OCI-LY1 (cell line): ENCODE measurements around the gene SSTR5.

Experiments
- H2AFZ ChIP-seq: fragments of 200-600 bp; sonication (generic), shearing (Covaris generic); 2 replicates; pipeline ENCODE4 v1.6.0; 2014; ENCODE audit warnings: antibody characterized with exemption, mild to moderate bottlenecking, low read length
- H3F3A ChIP-seq: fragments of 200-600 bp; sonication (generic), shearing (Covaris generic); 2 replicates; pipeline ENCODE4 v1.6.0; 2014; ENCODE audit warnings: mild to moderate bottlenecking, antibody characterized with exemption, low read length, moderate library complexity; ENCODE audit not compliant: insufficient read depth
- H3K27ac ChIP-seq: fragments of 200-600 bp; sonication (generic); 2 replicates; pipeline ENCODE4 v1.5.1; 2014; ENCODE audit warnings: low read length, mixed run types, mild to moderate bottlenecking, low read depth; ENCODE audit not compliant: poor library complexity, severe bottlenecking
- H3K27me3 ChIP-seq: fragments of 200-600 bp; sonication (generic); 2 replicates; pipeline ENCODE4 v1.6.0; 2014; ENCODE audit warnings: antibody characterized with exemption, mild to moderate bottlenecking, low read length, moderate library complexity; ENCODE audit not compliant: insufficient read depth
- H3K36me3 ChIP-seq: fragments of 200-600 bp; sonication (generic); 2 replicates; pipeline ENCODE4 v1.6.1; 2014; ENCODE audit warnings: mild to moderate bottlenecking, antibody characterized with exemption, low read length, moderate library complexity, mixed read lengths; ENCODE audit not compliant: insufficient read depth
- H3K4me1 ChIP-seq: fragments of 200-600 bp; sonication (generic); 2 replicates; pipeline ENCODE4 v1.5.1; 2014; ENCODE audit warnings: mild to moderate bottlenecking, low read length, moderate library complexity; ENCODE audit not compliant: insufficient read depth, severe bottlenecking
- H3K4me2 ChIP-seq: fragments of 200-600 bp; sonication (generic), shearing (Covaris generic); 2 replicates; pipeline ENCODE4 v1.6.1; 2014; ENCODE audit warnings: low read length
- H3K4me3 ChIP-seq: fragments of 200-600 bp; sonication (generic); 2 replicates; pipeline ENCODE4 v1.5.1; 2014; ENCODE audit warnings: low read length, low read depth, mild to moderate bottlenecking, mixed read lengths; ENCODE audit not compliant: poor library complexity, severe bottlenecking
- H3K79me2 ChIP-seq: fragments of 200-600 bp; shearing (Covaris generic); 2 replicates; pipeline ENCODE4 v1.6.1; 2016; ENCODE audit warnings: mixed run types, low read length, mixed read lengths; ENCODE audit not compliant: insufficient read depth
- H3K9ac ChIP-seq: fragments of 200-600 bp; sonication (generic), shearing (Covaris generic); 2 replicates; pipeline ENCODE4 v1.6.1; 2014; ENCODE audit warnings: mild to moderate bottlenecking, low read length, mixed read lengths
- H3K9me2 ChIP-seq: fragments of 200-600 bp; sonication (generic), shearing (Covaris generic); 2 replicates; pipeline ENCODE4 v1.6.1; 2014; ENCODE audit warnings: low read depth, mild to moderate bottlenecking, low read length, mixed read lengths
- H3K9me3 ChIP-seq: fragments of 200-600 bp; shearing (Covaris generic); 2 replicates; pipeline ENCODE4 v1.6.1; 2014; ENCODE audit warnings: low read length, mixed read lengths
- H4K20me1 ChIP-seq: fragments of 200-600 bp; sonication (generic), shearing (Covaris generic); 2 replicates; pipeline ENCODE4 v1.6.0; 2016; ENCODE audit warnings: mild to moderate bottlenecking, low read length; ENCODE audit not compliant: insufficient read depth
- EZH2 ChIP-seq: fragments of 200-600 bp; sonication (generic), shearing (Covaris generic); IDR thresholded peaks from 2 replicates; pipeline ENCODE4 v1.8.0; 2017; ENCODE audit warnings: borderline replicate concordance, mixed run types, mild to moderate bottlenecking, antibody characterized with exemption, low read length, moderate library complexity, mixed read lengths
- TF ChIP-seq, protein P1 (sequence below): fragments of 200-600 bp; sonication (generic), shearing (Covaris generic); IDR thresholded peaks from 2 replicates; pipeline ENCODE4 v1.5.1; 2017; ENCODE audit warnings: mild to moderate bottlenecking, antibody characterized with exemption, low read length, moderate library complexity, mixed read lengths

SSTR5 gene

DNA sequence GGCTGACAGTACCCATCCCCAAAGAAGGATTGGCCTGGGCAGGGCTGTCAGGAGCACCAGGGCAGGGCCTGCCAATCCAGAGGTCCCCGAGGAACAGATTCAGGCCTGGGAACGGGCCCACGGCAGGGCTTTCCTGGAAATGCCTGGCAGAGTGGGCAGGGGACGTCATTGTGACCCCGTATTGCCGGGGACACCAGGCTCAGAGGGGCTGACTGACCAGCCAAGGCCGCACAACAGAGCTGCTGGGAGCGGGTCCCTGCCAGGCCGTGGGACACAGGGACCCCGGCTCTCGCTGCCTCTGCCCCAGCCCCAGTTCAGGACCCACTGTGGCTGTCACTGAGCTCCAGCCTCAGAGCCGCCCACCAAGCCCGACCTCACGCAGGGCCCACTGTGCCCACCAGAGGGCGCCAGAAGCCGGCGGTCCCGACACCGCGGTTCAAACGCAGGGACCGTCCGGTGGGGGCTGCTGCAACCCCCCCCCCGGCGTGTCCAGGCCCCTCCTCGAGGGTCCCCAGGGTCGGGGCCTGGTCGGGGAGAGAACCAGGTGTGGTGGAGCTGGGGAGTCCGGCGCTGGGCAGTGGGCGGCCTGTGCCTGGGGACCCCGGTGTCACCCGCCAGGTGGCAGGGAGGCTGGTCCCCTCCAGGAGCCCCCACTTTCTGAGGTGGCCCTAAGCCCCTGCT, 15.2 kb upstream of the SSTR5 start:
- Histone ChIP-seq H2AFZ (no peak overlapping the region), H3K27me3 (no peaks in the 10 kb centered on the region; the same call in 1 of the 2 replicates), H3F3A (no peaks in the 10 kb centered on the region), H3K9me2 (no peaks in the 10 kb centered on the region), H3K9ac (no peak overlapping the region), H3K9me3 (no peaks in the 10 kb centered on the region), H3K79me2 (no peaks in the 10 kb centered on the region), H4K20me1 (no peaks in the 10 kb centered on the region), H3K4me3 (no peak overlapping the region), H3K27ac (no peak overlapping the region), H3K4me1 (no peaks in the 10 kb centered on the region), H3K4me2 (no peak overlapping the region), H3K36me3 (no peaks in the 10 kb centered on the region)
- no peak for TF ChIP-seq EZH2
- TF ChIP-seq, protein P1, sequence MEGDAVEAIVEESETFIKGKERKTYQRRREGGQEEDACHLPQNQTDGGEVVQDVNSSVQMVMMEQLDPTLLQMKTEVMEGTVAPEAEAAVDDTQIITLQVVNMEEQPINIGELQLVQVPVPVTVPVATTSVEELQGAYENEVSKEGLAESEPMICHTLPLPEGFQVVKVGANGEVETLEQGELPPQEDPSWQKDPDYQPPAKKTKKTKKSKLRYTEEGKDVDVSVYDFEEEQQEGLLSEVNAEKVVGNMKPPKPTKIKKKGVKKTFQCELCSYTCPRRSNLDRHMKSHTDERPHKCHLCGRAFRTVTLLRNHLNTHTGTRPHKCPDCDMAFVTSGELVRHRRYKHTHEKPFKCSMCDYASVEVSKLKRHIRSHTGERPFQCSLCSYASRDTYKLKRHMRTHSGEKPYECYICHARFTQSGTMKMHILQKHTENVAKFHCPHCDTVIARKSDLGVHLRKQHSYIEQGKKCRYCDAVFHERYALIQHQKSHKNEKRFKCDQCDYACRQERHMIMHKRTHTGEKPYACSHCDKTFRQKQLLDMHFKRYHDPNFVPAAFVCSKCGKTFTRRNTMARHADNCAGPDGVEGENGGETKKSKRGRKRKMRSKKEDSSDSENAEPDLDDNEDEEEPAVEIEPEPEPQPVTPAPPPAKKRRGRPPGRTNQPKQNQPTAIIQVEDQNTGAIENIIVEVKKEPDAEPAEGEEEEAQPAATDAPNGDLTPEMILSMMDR, result peak; percentile 82

DNA sequence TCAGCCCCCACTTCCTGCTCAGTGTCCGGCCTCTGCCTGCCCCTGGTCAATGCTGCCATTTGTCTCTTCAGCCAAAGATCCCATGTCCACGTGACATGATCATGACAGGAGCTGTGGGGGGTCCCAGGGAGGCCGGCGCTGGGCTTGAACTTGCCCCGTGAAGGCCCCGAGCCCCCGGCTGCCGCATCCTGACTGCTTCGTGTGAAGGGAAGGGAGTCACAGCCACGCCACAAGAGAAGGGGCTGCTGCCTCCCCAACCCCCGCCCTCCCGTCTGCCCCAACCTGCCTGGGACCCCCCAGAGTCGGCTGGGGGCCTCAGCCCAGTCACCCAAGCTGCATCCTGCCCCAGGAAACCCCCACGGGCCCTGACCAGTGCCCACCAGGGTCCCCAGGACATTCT, 14.3 kb upstream of the SSTR5 start:
- no peaks in the 10 kb centered on the region for H3F3A ChIP-seq
- no peak overlapping the region for H3K4me2 ChIP-seq
- TF ChIP-seq EZH2, result no peak
- TF ChIP-seq, protein P1, result no peak
- no peak overlapping the region for H3K9ac ChIP-seq
- no peaks in the 10 kb centered on the region; the same call in 1 of the 2 replicates for H3K27me3 ChIP-seq
- H3K9me3 ChIP-seq, result no peaks in the 10 kb centered on the region
- no peak overlapping the region for H3K27ac ChIP-seq
- no peak overlapping the region for H2AFZ ChIP-seq
- no peaks in the 10 kb centered on the region for H3K9me2 ChIP-seq
- no peaks in the 10 kb centered on the region for H4K20me1 ChIP-seq
- no peaks in the 10 kb centered on the region for H3K79me2 ChIP-seq
- no peak overlapping the region for H3K4me3 ChIP-seq
- no peaks in the 10 kb centered on the region for H3K36me3 ChIP-seq
- H3K4me1 ChIP-seq, result no peaks in the 10 kb centered on the region

DNA sequence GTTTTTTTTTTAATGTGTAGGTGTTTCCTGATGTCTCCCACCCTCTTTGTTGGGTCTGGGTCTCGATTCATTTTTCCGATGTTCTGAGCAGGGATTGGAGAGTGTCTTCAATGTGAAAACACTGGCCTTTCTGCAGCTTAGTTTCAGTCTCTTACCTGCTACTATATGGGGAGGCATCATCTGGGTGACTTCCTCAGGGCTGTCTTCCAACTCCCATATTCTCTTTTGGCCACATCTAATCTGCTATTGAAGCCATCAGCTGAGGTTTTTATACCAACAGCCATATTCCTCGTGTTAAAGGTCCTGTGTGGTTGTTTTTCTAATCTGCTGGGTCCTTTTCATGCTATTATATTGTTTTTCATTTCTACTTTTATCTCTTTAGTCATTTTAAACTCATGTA, 13.2 kb upstream of the SSTR5 start:
- H3K27ac ChIP-seq, result no peak overlapping the region
- H2AFZ ChIP-seq, result no peak overlapping the region
- H4K20me1 ChIP-seq, result no peaks in the 10 kb centered on the region
- H3F3A ChIP-seq, result no peaks in the 10 kb centered on the region
- H3K9me2 ChIP-seq, result no peaks in the 10 kb centered on the region
- TF ChIP-seq EZH2, result no peak
- TF ChIP-seq, protein P1, result no peak
- H3K4me1 ChIP-seq, result no peaks in the 10 kb centered on the region
- no peaks in the 10 kb centered on the region for H3K9me3 ChIP-seq
- H3K79me2 ChIP-seq, result no peaks in the 10 kb centered on the region
- no peaks in the 10 kb centered on the region; the same call in 1 of the 2 replicates for H3K27me3 ChIP-seq
- H3K9ac ChIP-seq, result no peak overlapping the region
- H3K4me2 ChIP-seq, result no peak overlapping the region
- no peak overlapping the region for H3K4me3 ChIP-seq
- H3K36me3 ChIP-seq, result no peaks in the 10 kb centered on the region
